HG03060 (cell line): Measurements from ENCODE around the gene OR52J3.

Experiments
- ATAC-seq: cut with Tn5 transposase; IDR thresholded peaks from one replicate; pipeline ENCODE4 v1.9.1; 2021; ENCODE audit warnings: low read depth, moderate number of reproducible peaks; ENCODE audit not compliant: unreplicated experiment

OR52J3 gene

DNA sequence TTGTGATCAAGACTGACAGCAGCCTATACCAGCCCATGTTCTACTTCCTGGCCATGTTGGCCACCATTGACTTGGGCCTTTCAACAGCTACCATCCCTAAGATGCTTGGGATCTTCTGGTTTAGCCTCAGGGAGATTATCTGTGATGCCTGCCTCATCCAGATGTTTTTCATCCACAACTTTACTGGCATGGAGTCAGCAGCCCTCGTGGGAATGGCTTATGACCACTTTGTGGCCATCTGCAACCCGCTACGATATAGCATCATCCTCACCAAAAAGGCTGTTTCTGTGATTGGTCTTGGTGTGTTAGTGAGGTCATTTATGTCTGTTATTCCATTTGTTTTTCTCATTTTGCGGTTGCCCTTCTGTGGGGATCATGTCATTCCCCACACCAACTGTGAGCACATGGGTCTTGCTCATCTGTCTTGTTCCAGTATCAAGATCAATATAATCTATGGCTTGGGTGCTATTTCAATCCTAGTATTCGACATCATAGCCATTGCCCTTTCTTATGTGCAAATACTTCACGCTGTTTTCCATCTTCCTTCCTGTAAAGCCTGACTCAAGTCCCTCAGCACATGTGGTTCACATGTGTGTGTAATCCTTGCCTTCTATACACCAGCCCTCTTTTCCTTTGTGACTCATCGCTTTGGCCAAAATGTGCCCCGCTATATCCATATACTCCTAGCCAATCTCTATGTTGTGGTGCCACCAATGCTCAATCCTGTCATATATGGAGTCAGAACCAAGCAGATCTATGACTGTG lies 46.7 kb downstream of the OR52J3 start:
- ATAC-seq: no peak

DNA sequence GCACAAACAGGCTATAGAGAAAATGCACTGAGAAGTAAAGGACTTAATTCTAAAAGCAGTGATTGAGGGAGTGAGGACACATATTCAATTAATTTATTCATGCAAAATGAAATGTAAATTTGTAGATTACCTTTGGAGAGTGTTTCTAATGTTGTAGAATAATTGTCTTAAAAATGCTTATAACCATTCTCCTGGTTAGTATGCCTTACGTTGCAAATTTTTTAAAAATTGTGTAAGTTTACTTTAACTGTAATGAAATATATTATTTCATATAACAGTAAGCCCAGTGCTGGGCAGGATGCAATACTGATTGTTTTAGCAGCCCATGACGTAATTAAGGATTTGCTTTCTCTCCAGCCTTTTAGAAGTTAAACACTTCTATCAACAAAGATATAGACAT lies 49.7 kb downstream of the OR52J3 start:
- no peak for ATAC-seq
